Measurements from ENCODE around the gene MYORG. TPM values are rescaled to one million over a fixed set of nuclear protein-coding genes. Genes with fewer than 3 reads are reported as not detected.
"Not testable (repeated sequence)": the region's sequence is repeated elsewhere in the genome, so short reads cannot be mapped to it uniquely, and the experiment has no call there.

The MYORG gene
- total and polyA plus RNA-seq, 4 donors: 11.4 to 26.6 (median 19.3) TPM

GRCh38 chr9:34338665-34339385, 37.9 kb downstream of the MYORG start:
- no peaks in the 10 kb centered on the region for H3K27me3 ChIP-seq (ENCODE audit: control insufficient read depth in 4 of 4, insufficient read depth in 4 of 4, low read length in 3 of 4)
- DNase-seq (ENCODE audit: low spot score): no peak
- peaks cover 0 to 4% (median under 1%) of the 10 kb centered on the region in 4 donors for H3K36me3 ChIP-seq (ENCODE audit: control insufficient read depth in 4 of 4, insufficient read depth in 3 of 4, low read depth in 1 of 4, low read length in 3 of 4)
- no peak overlapping the region for H3K9ac ChIP-seq (ENCODE audit: low read depth in 1 of 2, low read length in 2 of 2)
- WGBS: 60% methylated on average over 2 of the region's 2 CpGs
- H3K27ac ChIP-seq (ENCODE audit: low read depth in 1 of 2, low read length in 2 of 2): peak overlapping the region in 1 of 2 donors; percentile 36
- H3K4me1 ChIP-seq (ENCODE audit: control insufficient read depth in 4 of 4, insufficient read depth in 4 of 4, low read length in 3 of 4): peaks cover 4 to 51% (median 26%) of the 10 kb centered on the region in 4 donors
- H3K4me3 ChIP-seq (ENCODE audit: low read depth in 1 of 3, low read length in 3 of 3): no peak overlapping the region
- no peak for TF ChIP-seq TAF1 (conservative IDR thresholded peaks at IDR 0.05)
- TF ChIP-seq SP1 (IDR thresholded peaks at IDR 0.05): peak; percentile 56
- peak; percentile 12 to 44 for TF ChIP-seq RAD21 (IDR thresholded peaks at IDR 0.05)
- no peak for TF ChIP-seq ATF3 (IDR thresholded peaks at IDR 0.05)
- TF ChIP-seq MAX (IDR thresholded peaks at IDR 0.05): peak; percentile 29
- TF ChIP-seq HNF4A (conservative IDR thresholded peaks at IDR 0.05): peak; percentile 71 to 73
- no peak for TF ChIP-seq NR2F2 (IDR thresholded peaks at IDR 0.05)
- TF ChIP-seq ZBTB33 (IDR thresholded peaks at IDR 0.05): no peak
- TF ChIP-seq FOXA1 (IDR thresholded peaks at IDR 0.05): no peak
- no peak for TF ChIP-seq CTCF (IDR thresholded peaks at IDR 0.05; ENCODE audit: low read depth, low read length, missing input control)
- no peak for TF ChIP-seq HNF4G (IDR thresholded peaks at IDR 0.05)
- TF ChIP-seq GABPA (IDR thresholded peaks at IDR 0.05 in 1 of 2, conservative IDR thresholded peaks at IDR 0.05 in 1 of 2): no peak
- TF ChIP-seq, protein P1, sequence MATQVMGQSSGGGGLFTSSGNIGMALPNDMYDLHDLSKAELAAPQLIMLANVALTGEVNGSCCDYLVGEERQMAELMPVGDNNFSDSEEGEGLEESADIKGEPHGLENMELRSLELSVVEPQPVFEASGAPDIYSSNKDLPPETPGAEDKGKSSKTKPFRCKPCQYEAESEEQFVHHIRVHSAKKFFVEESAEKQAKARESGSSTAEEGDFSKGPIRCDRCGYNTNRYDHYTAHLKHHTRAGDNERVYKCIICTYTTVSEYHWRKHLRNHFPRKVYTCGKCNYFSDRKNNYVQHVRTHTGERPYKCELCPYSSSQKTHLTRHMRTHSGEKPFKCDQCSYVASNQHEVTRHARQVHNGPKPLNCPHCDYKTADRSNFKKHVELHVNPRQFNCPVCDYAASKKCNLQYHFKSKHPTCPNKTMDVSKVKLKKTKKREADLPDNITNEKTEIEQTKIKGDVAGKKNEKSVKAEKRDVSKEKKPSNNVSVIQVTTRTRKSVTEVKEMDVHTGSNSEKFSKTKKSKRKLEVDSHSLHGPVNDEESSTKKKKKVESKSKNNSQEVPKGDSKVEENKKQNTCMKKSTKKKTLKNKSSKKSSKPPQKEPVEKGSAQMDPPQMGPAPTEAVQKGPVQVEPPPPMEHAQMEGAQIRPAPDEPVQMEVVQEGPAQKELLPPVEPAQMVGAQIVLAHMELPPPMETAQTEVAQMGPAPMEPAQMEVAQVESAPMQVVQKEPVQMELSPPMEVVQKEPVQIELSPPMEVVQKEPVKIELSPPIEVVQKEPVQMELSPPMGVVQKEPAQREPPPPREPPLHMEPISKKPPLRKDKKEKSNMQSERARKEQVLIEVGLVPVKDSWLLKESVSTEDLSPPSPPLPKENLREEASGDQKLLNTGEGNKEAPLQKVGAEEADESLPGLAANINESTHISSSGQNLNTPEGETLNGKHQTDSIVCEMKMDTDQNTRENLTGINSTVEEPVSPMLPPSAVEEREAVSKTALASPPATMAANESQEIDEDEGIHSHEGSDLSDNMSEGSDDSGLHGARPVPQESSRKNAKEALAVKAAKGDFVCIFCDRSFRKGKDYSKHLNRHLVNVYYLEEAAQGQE (IDR thresholded peaks at IDR 0.05): no peak
- TF ChIP-seq YY1 (IDR thresholded peaks at IDR 0.05): no peak
- TF ChIP-seq EGR1 (IDR thresholded peaks at IDR 0.05; ENCODE audit: low read depth in 2 of 2): no peak
- peak; percentile 67 for TF ChIP-seq RXRA (IDR thresholded peaks at IDR 0.05)
- TF ChIP-seq JUND (IDR thresholded peaks at IDR 0.05): peak in 1 of 2 donors; percentile 14
- TF ChIP-seq FOXA2 (IDR thresholded peaks at IDR 0.05): no peak
- H3K9me3 ChIP-seq (ENCODE audit: control insufficient read depth in 4 of 4, low read length in 3 of 4): no peaks in the 10 kb centered on the region

DNA sequence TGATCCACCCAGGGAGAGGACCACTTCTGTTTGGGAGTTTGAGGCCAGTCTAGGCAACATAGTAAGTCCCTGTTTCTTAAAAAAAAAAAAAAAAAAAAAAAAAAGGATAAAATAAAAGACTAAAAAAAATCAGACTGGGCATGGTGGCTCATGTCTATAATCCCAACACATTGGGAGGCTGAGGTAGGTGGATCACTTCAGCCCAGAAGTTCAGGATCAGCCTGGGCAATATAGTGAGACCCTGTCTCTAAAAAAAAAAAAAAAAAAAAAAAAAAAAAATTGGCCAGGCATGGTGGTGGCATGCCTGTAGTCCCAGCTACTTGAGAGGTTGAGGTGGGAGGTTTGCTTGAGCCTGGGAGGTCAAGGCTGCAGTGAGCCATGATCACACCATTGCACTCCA, 38.6 kb downstream of the MYORG start:
- not testable (repeated sequence) for DNase-seq (ENCODE audit: low spot score); H3K27me3 ChIP-seq (ENCODE audit: control insufficient read depth in 4 of 4, insufficient read depth in 4 of 4, low read length in 3 of 4); H3K27ac ChIP-seq (ENCODE audit: low read depth in 1 of 2, low read length in 2 of 2); H3K9me3 ChIP-seq (ENCODE audit: control insufficient read depth in 4 of 4, low read length in 3 of 4); H3K36me3 ChIP-seq (ENCODE audit: control insufficient read depth in 4 of 4, insufficient read depth in 3 of 4, low read depth in 1 of 4, low read length in 3 of 4); H3K4me3 ChIP-seq (ENCODE audit: low read depth in 1 of 3, low read length in 3 of 3); H3K9ac ChIP-seq (ENCODE audit: low read depth in 1 of 2, low read length in 2 of 2)
- peaks cover 1 to 47% (median 20%) of the 10 kb centered on the region in 4 donors for H3K4me1 ChIP-seq (ENCODE audit: control insufficient read depth in 4 of 4, insufficient read depth in 4 of 4, low read length in 3 of 4)

All from liver (tissue), 9 donors.